K562 (cell line): ENCODE results near the gene RBFA. TPM values are rescaled to one million over a fixed set of nuclear protein-coding genes. Genes with fewer than 3 reads are reported as not detected.

ENCODE experiments used
- CAMTA2 ChIP-seq: fragments of 250-450 bp; sonication (Bioruptor Pico); conservative IDR thresholded peaks from 2 replicates; pipeline ENCODE4 v1.5.1; 2022
- CEBPB ChIP-seq: fragments of 450-650 bp; IDR thresholded peaks from 2 replicates; pipeline ENCODE4 v1.6.1; 2016; ENCODE audit warnings: missing genetic modification characterization, missing compliant biosample characterization
- ESRRB ChIP-seq: fragments of 250-450 bp; sonication (Bioruptor Pico); IDR thresholded peaks from 2 replicates; pipeline ENCODE4 v1.5.0; 2020; ENCODE audit warnings: mild to moderate bottlenecking, moderate library complexity, borderline replicate concordance
- EZH2 ChIP-seq: IDR thresholded peaks from 2 replicates; pipeline ENCODE4 v1.6.1; 2012; ENCODE audit warnings: low read depth, mild to moderate bottlenecking, inconsistent platforms, low read length, borderline replicate concordance
- FOXK2 ChIP-seq, 2 experiments: fragments of 450-650 bp; IDR thresholded peaks in 1 of 2; conservative IDR thresholded peaks in 1 of 2; 2 replicates each; pipeline ENCODE4 v1.6.1; 2016; ENCODE audit warnings: low read depth in 2 of 2, mild to moderate bottlenecking in 1 of 2
- GABPB1 ChIP-seq: sonication (generic); formaldehyde crosslinking; IDR thresholded peaks from 2 replicates; pipeline ENCODE4 v1.8.0; 2022; ENCODE audit warnings: mild to moderate bottlenecking, missing genetic modification reagents
- HLTF ChIP-seq: fragments of 450-650 bp; IDR thresholded peaks from 2 replicates; pipeline ENCODE4 v1.6.1; 2016
- HMG20B ChIP-seq: fragments of 250-450 bp; sonication (Bioruptor Pico); IDR thresholded peaks from 2 replicates; pipeline ENCODE4 v1.5.0; 2021; ENCODE audit warnings: mild to moderate bottlenecking
- HOXB6 ChIP-seq: fragments of 250-450 bp; sonication (Bioruptor Pico); IDR thresholded peaks from 2 replicates; pipeline ENCODE4 v1.5.1; 2022; ENCODE audit warnings: mild to moderate bottlenecking, borderline replicate concordance
- IRF2 ChIP-seq: sonication (generic); formaldehyde crosslinking; IDR thresholded peaks from 2 replicates; pipeline ENCODE4 v1.8.1; 2022; ENCODE audit warnings: mild to moderate bottlenecking, missing genetic modification reagents
- NFIX ChIP-seq: fragments of 250-450 bp; sonication (Bioruptor Pico); IDR thresholded peaks from 2 replicates; pipeline ENCODE4 v1.4.0; 2020; ENCODE audit warnings: low read depth, mild to moderate bottlenecking, moderate library complexity
- NR0B1 ChIP-seq: fragments of 450-650 bp; IDR thresholded peaks from one replicate; pipeline ENCODE4 v1.6.1; 2018; ENCODE audit warnings: mild to moderate bottlenecking, moderate library complexity; ENCODE audit not compliant: partially characterized antibody
- PML ChIP-seq: IDR thresholded peaks from 2 replicates; pipeline ENCODE4 v1.6.1; 2012; ENCODE audit warnings: low read length, inconsistent platforms
- POLR2AphosphoS5 ChIP-seq: IDR thresholded peaks from 2 replicates; pipeline ENCODE4 v1.6.1; 2011; ENCODE audit warnings: mild to moderate bottlenecking, low read depth, low read length, moderate library complexity; ENCODE audit not compliant: control insufficient read depth, insufficient read depth
- RUNX1 ChIP-seq: sonication (generic); IDR thresholded peaks from 2 replicates; pipeline ENCODE4 v1.6.1; 2016; ENCODE audit warnings: antibody characterized with exemption, low read depth
- SMARCA5 ChIP-seq: fragments of 450-650 bp; IDR thresholded peaks from 2 replicates; pipeline ENCODE4 v1.6.1; 2016
- SMARCE1 ChIP-seq: fragments of 450-650 bp; IDR thresholded peaks from 2 replicates; pipeline ENCODE4 v1.7.1; 2016; ENCODE audit warnings: mild to moderate bottlenecking
- SNIP1 ChIP-seq: fragments of 450-650 bp; IDR thresholded peaks from 2 replicates; pipeline ENCODE4 v1.7.1; 2017; ENCODE audit warnings: low read depth, mild to moderate bottlenecking
- STAT5A ChIP-seq: IDR thresholded peaks from 2 replicates; pipeline ENCODE4 v1.6.1; 2012; ENCODE audit warnings: low read length, inconsistent platforms, borderline replicate concordance
- TCF3 ChIP-seq: sonication (generic); formaldehyde crosslinking; IDR thresholded peaks from 2 replicates; pipeline ENCODE4 v1.4.0; 2020; ENCODE audit warnings: mild to moderate bottlenecking, missing genetic modification reagents
- TSC22D4 ChIP-seq: fragments of 450-650 bp; IDR thresholded peaks from 2 replicates; pipeline ENCODE4 v1.6.1; 2016; ENCODE audit warnings: missing genetic modification characterization, missing biosample characterization, control low read depth
- XRCC4 ChIP-seq: IDR thresholded peaks from one replicate; pipeline ENCODE4 v1.6.1; 2011; ENCODE audit not compliant: insufficient read depth, insufficient read length; ENCODE audit errors: extremely low read depth
- YBX1 ChIP-seq: fragments of 450-650 bp; IDR thresholded peaks from 2 replicates; pipeline ENCODE4 v1.7.1; 2016; ENCODE audit warnings: mild to moderate bottlenecking
- ZFP1 ChIP-seq: fragments of 450-650 bp; formaldehyde crosslinking; IDR thresholded peaks from 2 replicates; pipeline ENCODE4 v1.4.0; 2020; ENCODE audit warnings: mild to moderate bottlenecking, mixed read lengths
- ZNF3 ChIP-seq: fragments of 250-450 bp; sonication (Bioruptor Pico); IDR thresholded peaks from 2 replicates; pipeline ENCODE4 v1.5.0; 2021; ENCODE audit warnings: mild to moderate bottlenecking, moderate library complexity
- ZNF311 ChIP-seq: fragments of 250-450 bp; sonication (Bioruptor Pico); IDR thresholded peaks from 2 replicates; pipeline ENCODE4 v1.4.0; 2020; ENCODE audit warnings: mild to moderate bottlenecking, moderate library complexity
- ZNF561 ChIP-seq: fragments of 450-650 bp; formaldehyde crosslinking; conservative IDR thresholded peaks from 2 replicates; pipeline ENCODE4 v1.4.0; 2020; ENCODE audit warnings: mild to moderate bottlenecking, moderate library complexity
- ZNF785 ChIP-seq: fragments of 250-450 bp; sonication (Bioruptor Pico); IDR thresholded peaks from 2 replicates; pipeline ENCODE4 v1.4.0; 2020; ENCODE audit warnings: mild to moderate bottlenecking
- polyA plus RNA-seq, 8 experiments: library from polyadenylated mRNA; depleted of rRNA in 4 of 8; stranded (reverse) in 5 of 8; unstranded in 3 of 8; fragments of >200 nt; fragmentation: Nextera tagmentation in 2 of 8; fragmentation: Illumina TruSeq in 1 of 8; extraction: Ambion mirVana in 2 of 8; extraction: Trizol in 1 of 8; gene quantifications; 2 replicates each; pipeline versions ENCODE4 v1.2.1 to v1.2.3, GENCODE V29; 2011 to 2014; ENCODE audit warnings: inconsistent platforms in 1 of 8, missing spikeins in 1 of 8
- total RNA-seq, 7 experiments: library from RNA; depleted of rRNA in 6 of 7; stranded (reverse); fragments of >200 nt in 6 of 7; fragmentation: Illumina TruSeq in 2 of 7; extraction: Trizol in 2 of 7; gene quantifications; 2 replicates each; pipeline versions ENCODE4 v1.2.1 to v1.2.3, GENCODE V29; 2011 to 2021; ENCODE audit warnings: low replicate concordance in 1 of 7
- TF ChIP-seq, protein P1 (sequence below): fragments of 450-650 bp; formaldehyde crosslinking; IDR thresholded peaks from 2 replicates; pipeline ENCODE4 v1.4.0; 2022; ENCODE audit warnings: missing genetic modification characterization
- TF ChIP-seq, protein P2 (sequence below): fragments of 250-450 bp; sonication (Bioruptor Pico); IDR thresholded peaks from 2 replicates; pipeline ENCODE4 v1.8.0; 2021; ENCODE audit warnings: borderline replicate concordance, mild to moderate bottlenecking, moderate library complexity; ENCODE audit not compliant: poor library complexity, severe bottlenecking

The RBFA gene
- total and polyA plus RNA-seq, 9 of the 15 experiments (the other 6 are each of a cell fraction or from before 2014, with no cell fraction given) = 3.4 to 41.9 (median 25.8) TPM

DNA sequence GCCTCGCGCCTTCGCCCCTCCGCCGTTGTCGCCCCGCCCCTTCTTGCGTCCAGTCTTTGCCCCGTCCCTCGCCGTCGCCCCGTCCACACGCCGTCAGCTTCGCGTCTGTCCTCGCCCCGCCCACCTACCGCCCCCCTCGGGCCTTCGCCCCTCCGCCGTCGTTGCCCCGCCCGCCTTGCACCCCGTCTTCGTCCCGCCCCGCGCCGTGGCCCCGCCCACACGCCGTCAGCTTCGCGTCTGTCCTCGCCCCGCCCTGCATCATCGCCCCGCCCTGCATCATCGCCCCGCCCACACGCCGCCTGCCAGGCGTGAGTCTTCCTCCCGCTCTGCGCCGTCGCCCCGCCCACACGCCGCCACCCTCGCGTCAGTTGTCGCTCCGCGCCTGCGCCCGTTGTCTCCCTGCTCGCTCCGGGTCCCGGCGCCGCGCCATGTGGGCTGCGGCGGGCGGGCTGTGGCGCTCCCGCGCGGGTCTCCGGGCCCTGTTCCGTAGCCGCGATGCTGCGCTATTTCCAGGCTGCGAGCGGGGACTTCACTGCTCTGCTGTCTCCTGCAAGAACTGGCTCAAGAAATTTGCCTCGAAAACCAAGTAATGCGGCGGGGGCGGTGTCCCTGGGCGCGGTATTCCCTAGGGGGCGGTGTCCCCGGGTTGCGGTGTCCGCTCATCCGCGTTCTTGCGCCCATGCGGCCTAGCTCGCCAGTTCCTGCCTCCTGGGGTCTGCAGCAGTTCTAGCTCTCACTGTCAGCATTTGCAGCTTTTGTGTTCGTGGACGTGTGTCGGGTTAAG lies at the start of gene RBFA (continued):
- TF ChIP-seq CEBPB (no peak), STAT5A (no peak), ZNF3 (no peak), NFIX (CRISPR knock-in tag) (no peak), ZNF561 (CRISPR knock-in tag) (no peak), SMARCE1 (no peak), FOXK2 (conservative IDR thresholded peaks at IDR 0.05 in 1 of 2, IDR thresholded peaks at IDR 0.05 in 1 of 2; ENCODE audit: low read depth in 2 of 2) (peak; percentile 31 to 36; a peak in 1 of 4 replicates), SMARCA5 (no peak), EZH2 (no peak), ZNF785 (CRISPR knock-in tag) (no peak), TCF3 (CRISPR knock-in tag) (no peak), SNIP1 (no peak), HLTF (no peak), ZFP1 (CRISPR knock-in tag) (no peak), GABPB1 (CRISPR knock-in tag) (no peak), TSC22D4 (no peak), NR0B1 (no peak), RUNX1 (no peak), YBX1 (no peak), HMG20B (no peak), POLR2AphosphoS5 (0 out of 2 replicates have a peak, but pooled peaks have one; percentile 34), IRF2 (CRISPR knock-in tag) (no peak), ZNF311 (no peak), XRCC4 (no peak), ESRRB (CRISPR knock-in tag) (no peak), HOXB6 (CRISPR knock-in tag) (no peak), PML (no peak), CAMTA2 (CRISPR knock-in tag) (no peak)
- TF ChIP-seq, protein P1, sequence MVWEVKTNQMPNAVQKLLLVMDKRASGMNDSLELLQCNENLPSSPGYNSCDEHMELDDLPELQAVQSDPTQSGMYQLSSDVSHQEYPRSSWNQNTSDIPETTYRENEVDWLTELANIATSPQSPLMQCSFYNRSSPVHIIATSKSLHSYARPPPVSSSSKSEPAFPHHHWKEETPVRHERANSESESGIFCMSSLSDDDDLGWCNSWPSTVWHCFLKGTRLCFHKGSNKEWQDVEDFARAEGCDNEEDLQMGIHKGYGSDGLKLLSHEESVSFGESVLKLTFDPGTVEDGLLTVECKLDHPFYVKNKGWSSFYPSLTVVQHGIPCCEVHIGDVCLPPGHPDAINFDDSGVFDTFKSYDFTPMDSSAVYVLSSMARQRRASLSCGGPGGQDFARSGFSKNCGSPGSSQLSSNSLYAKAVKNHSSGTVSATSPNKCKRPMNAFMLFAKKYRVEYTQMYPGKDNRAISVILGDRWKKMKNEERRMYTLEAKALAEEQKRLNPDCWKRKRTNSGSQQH = no peak
- TF ChIP-seq, protein P2, sequence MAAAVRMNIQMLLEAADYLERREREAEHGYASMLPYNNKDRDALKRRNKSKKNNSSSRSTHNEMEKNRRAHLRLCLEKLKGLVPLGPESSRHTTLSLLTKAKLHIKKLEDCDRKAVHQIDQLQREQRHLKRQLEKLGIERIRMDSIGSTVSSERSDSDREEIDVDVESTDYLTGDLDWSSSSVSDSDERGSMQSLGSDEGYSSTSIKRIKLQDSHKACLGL (CRISPR knock-in tag) = peak; percentile 81
